ENCODE measurements around the gene PCED1A.

The PCED1A gene

DNA sequence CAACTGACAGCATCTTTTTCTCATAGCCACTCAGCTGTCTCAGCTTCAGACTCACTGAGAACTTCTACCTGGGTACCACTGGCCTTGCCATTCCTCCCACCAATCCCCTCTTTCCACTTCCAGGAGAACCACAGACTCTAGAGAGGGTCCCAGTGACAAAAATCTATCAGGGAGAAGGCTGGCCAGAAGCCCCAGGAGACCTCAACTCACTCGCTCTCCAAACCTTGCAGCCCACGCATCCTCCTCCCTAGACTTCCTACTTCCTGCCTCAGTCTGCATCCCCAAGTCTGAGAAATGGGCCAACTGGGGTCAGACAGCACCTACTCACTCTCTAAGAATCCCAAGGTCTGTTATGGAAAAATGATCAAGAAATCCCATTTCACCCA is 23.1 kb downstream of the PCED1A start:
- Histone ChIP-seq H3K9me2 (replicated peaks; ENCODE audit: insufficient read depth, low read length) (no peaks in the 10 kb centered on the region), H3K79me2 (ENCODE audit: low read length) (no peaks in the 10 kb centered on the region), H3K4me1 (ENCODE audit: low read length) (no peaks in the 10 kb centered on the region), H3K9ac (ENCODE audit: low read length) (no peak overlapping the region), H3F3A (ENCODE audit: insufficient read depth, low read length) (no peaks in the 10 kb centered on the region), H3K27ac (ENCODE audit: low read length) (no peak overlapping the region), H2AFZ (ENCODE audit: low read length) (no peak overlapping the region), H3K27me3 (replicated peaks; ENCODE audit: insufficient read depth, low read length) (no peaks in the 10 kb centered on the region), H3K9me3 (replicated peaks; ENCODE audit: insufficient read depth, low read length) (no peaks in the 10 kb centered on the region), H3K4me2 (ENCODE audit: low read depth, low read length) (no peak overlapping the region), H4K20me1 (ENCODE audit: insufficient read depth, low read length) (no peaks in the 10 kb centered on the region), H3K4me3 (ENCODE audit: low read length) (no peak overlapping the region), H3K36me3 (replicated peaks; ENCODE audit: insufficient read depth, low read length) (no peaks in the 10 kb centered on the region)
- TF ChIP-seq EZH2phosphoT487 (IDR thresholded peaks at IDR 0.05; ENCODE audit: low read length) (no peak), EZH2 (optimal IDR thresholded peaks at IDR 0.05; ENCODE audit: low read depth, low read length) (no peak)
- TF ChIP-seq, protein P1, sequence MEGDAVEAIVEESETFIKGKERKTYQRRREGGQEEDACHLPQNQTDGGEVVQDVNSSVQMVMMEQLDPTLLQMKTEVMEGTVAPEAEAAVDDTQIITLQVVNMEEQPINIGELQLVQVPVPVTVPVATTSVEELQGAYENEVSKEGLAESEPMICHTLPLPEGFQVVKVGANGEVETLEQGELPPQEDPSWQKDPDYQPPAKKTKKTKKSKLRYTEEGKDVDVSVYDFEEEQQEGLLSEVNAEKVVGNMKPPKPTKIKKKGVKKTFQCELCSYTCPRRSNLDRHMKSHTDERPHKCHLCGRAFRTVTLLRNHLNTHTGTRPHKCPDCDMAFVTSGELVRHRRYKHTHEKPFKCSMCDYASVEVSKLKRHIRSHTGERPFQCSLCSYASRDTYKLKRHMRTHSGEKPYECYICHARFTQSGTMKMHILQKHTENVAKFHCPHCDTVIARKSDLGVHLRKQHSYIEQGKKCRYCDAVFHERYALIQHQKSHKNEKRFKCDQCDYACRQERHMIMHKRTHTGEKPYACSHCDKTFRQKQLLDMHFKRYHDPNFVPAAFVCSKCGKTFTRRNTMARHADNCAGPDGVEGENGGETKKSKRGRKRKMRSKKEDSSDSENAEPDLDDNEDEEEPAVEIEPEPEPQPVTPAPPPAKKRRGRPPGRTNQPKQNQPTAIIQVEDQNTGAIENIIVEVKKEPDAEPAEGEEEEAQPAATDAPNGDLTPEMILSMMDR (IDR thresholded peaks at IDR 0.05; ENCODE audit: low read length): no peak
- no peak for DNase-seq

DNA sequence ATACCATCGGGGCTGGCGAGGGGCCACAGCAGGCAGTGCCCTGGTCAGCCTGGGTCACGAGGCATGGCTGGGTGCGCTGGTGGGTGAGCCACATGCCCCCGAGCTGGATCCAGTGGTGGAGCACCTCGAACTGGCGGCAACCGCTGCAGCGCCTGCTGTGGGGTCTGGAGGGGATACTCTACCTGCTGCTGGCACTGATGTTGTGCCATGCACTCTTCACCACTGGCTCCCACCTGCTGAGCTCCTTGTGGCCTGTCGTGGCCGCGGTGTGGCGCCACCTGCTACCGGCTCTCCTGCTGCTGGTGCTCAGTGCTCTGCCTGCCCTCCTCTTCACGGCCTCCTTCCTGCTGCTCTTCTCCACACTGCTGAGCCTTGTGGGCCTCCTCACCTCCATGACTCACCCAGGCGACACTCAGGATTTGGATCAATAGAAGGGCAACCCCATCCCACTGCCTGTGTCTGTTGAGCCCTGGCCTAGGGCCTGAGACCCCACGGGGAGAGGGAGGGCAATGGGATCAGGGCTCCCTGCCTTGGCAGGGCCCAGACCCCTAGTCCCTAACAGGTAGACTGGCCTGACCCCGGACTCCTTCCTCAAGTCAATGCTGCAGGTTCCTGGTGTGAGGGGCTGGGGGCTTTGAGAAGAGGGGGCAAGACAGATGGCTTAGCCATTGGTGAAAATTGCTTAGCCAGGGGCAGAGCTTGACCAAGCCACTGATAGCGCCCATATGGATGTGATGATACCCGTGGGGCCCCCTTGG is 23.7 kb downstream of the PCED1A start:
- Histone ChIP-seq H2AFZ (ENCODE audit: low read length) (no peak overlapping the region), H3K27ac (ENCODE audit: low read length) (no peak overlapping the region), H3F3A (ENCODE audit: insufficient read depth, low read length) (no peaks in the 10 kb centered on the region), H3K4me3 (ENCODE audit: low read length) (no peak overlapping the region), H3K79me2 (ENCODE audit: low read length) (no peaks in the 10 kb centered on the region), H3K27me3 (replicated peaks; ENCODE audit: insufficient read depth, low read length) (no peaks in the 10 kb centered on the region), H3K4me1 (ENCODE audit: low read length) (no peaks in the 10 kb centered on the region), H3K9me3 (replicated peaks; ENCODE audit: insufficient read depth, low read length) (no peaks in the 10 kb centered on the region), H3K4me2 (ENCODE audit: low read depth, low read length) (no peak overlapping the region), H3K9me2 (replicated peaks; ENCODE audit: insufficient read depth, low read length) (no peaks in the 10 kb centered on the region), H3K36me3 (replicated peaks; ENCODE audit: insufficient read depth, low read length) (no peaks in the 10 kb centered on the region), H4K20me1 (ENCODE audit: insufficient read depth, low read length) (no peaks in the 10 kb centered on the region), H3K9ac (ENCODE audit: low read length) (no peak overlapping the region)
- TF ChIP-seq, protein P1 (IDR thresholded peaks at IDR 0.05; ENCODE audit: low read length): peak; percentile 11
- no peak for TF ChIP-seq EZH2phosphoT487 (IDR thresholded peaks at IDR 0.05; ENCODE audit: low read length)
- DNase-seq: no peak

DNA sequence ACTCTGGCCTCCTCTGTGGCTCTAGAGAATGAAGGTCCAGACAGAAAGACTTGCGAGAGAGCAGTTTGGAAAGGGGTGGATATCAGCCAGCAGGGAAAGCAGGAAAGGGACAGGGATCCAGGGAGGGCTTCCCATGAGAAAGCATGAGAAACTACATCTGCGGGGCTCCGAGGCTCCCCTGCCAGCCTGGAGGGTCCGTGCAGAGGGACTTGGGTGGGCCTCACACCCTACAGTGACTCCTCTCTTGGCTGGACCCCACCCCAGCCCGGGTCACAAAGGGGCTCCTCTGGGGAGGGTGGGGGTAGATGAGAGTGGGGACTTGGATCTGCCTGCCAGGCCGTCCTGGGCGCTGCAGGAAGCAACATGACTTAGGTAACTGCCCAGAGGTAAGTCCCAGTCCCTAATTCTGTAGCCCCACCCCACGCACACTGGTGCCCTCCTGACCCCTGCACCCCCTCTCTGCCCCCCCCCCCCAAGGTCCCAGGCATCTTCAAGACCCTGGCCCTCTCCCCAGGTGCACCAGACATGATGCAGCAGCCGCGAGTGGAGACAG is 24.3 kb downstream of the PCED1A start, which contains the start of gene TMEM239:
Gene TMEM239, plus strand, starts transcription at position 335 of the 553 bp plus-strand sequence. Its CDS starts 191 bp downstream, at position 526.
- H3K27me3 ChIP-seq (replicated peaks; ENCODE audit: insufficient read depth, low read length): no peaks in the 10 kb centered on the region

More for the DNA sequence above, 24.3 kb downstream of the PCED1A start, which contains the start of gene TMEM239:
- Histone ChIP-seq H2AFZ (ENCODE audit: low read length) (no peak within 1 kb of the TSS), H3K9me2 (replicated peaks; ENCODE audit: insufficient read depth, low read length) (no peaks in the 10 kb centered on the region), H3K36me3 (replicated peaks; ENCODE audit: insufficient read depth, low read length) (no peaks in the 10 kb centered on the region), H3K9me3 (replicated peaks; ENCODE audit: insufficient read depth, low read length) (no peaks in the 10 kb centered on the region), H3K79me2 (ENCODE audit: low read length) (no peaks in the 10 kb centered on the region), H3K4me2 (ENCODE audit: low read depth, low read length) (no peak within 1 kb of the TSS), H3K4me1 (ENCODE audit: low read length) (no peaks in the 10 kb centered on the region), H3F3A (ENCODE audit: insufficient read depth, low read length) (no peaks in the 10 kb centered on the region), H3K27ac (ENCODE audit: low read length) (no peak within 1 kb of the TSS), H4K20me1 (ENCODE audit: insufficient read depth, low read length) (no peaks in the 10 kb centered on the region), H3K9ac (ENCODE audit: low read length) (no peak within 1 kb of the TSS), H3K4me3 (ENCODE audit: low read length) (no peak within 1 kb of the TSS)
- TF ChIP-seq EZH2phosphoT487 (IDR thresholded peaks at IDR 0.05; ENCODE audit: low read length) (no peak), EZH2 (optimal IDR thresholded peaks at IDR 0.05; ENCODE audit: low read depth, low read length) (no peak)
- TF ChIP-seq, protein P1 (IDR thresholded peaks at IDR 0.05; ENCODE audit: low read length): no peak
- DNase-seq: no peak

All from MM.1S (cell line).